ENCODE results near the gene CEP152. TPM values are rescaled to one million over a fixed set of nuclear protein-coding genes. Genes with fewer than 3 reads are reported as not detected.
"Not testable (repeated sequence)": the region's sequence is repeated elsewhere in the genome, so short reads cannot be mapped to it uniquely, and the experiment has no call there.

Gene CEP152
- total and polyA plus RNA-seq, 10 of the 15 experiments (the other 5 are each of a cell fraction or from before 2014, with no cell fraction given): 5.3 to 22.6 (median 14.2) TPM

DNA sequence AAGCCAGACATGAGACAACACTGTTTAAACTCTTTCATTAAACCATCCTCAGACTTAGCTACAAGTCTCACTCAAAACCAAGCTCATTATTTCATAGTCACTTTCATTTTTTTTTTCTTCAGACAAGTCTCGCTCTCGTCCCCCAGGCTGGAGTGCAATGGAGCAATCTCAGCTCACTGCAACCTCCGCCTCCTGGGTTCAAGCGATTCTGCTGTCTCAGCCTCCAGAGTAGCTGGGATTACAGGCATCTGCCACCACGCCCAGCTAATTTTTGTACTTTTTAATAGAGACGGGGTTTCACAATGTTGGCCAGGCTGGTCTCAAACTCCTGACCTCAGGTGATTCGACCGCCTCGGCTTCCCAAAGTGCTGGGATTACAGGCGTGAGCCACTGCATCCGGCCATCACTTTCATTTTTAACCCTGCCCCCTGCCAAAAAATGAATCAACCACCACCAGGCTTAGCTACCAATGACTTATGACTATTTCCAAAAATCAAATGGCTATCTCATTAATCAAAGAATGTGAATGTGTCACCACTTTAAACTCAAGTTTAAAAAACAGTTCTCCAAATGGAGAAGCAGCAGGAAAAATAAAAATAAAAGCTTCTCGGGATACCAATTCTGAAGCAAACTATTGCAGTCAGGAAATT is 20.3 kb downstream of the CEP152 start:
- RAD21 ChIA-PET (ENCODE audit: unreplicated experiment): interaction anchor here (1.0 to 1.5 kb wide), 3 partner anchors 9 to 20 kb away, joined by 3 to 6 read pairs (median 3); partner anchors contain the start of gene CEP152
- BruUV-seq (replicated peaks): not testable (repeated sequence)

DNA sequence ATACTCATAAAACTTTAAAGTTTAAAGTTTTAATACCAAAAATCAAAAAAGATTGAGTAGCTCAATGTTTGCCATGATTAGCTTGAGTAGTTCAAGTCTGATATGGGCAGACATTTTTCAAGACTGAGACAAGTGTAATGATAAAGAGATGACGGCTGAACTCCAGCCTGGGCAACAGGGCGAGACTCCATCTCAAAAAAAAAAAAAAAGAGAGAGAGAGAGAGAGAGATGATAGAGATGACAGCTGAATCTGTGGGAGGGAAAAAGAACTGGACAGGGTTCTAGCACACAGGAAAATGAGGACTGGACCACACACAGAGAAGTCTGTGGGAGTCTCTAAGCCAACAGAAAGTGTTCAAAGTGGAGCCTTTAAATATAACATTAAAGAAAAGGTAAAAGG is 25.2 kb downstream of the CEP152 start:
- BruUV-seq (replicated peaks): no TSS peak

More for the DNA sequence above, 20.3 kb downstream of the CEP152 start:
- FAIRE-seq; H3K4me1 ChIP-seq (ENCODE audit: control insufficient read depth, insufficient read depth, low read length); in situ Hi-C loops (cut with MboI); H3K9ac ChIP-seq (ENCODE audit: control insufficient read depth, insufficient read depth, low read length); H3K4me2 ChIP-seq (ENCODE audit: control insufficient read depth, insufficient read depth); H3K27ac ChIP-seq (ENCODE audit: control insufficient read depth, insufficient read depth); H3K27me3 ChIP-seq (replicated peaks in 1 of 2; ENCODE audit: control insufficient read depth in 2 of 2, insufficient read depth in 2 of 2, low read length in 1 of 2); H3K4me3 ChIP-seq; H3K79me2 ChIP-seq (ENCODE audit: control insufficient read depth, insufficient read depth, low read length); DNase-seq (ENCODE audit: low read depth, low spot score); H2AFZ ChIP-seq (ENCODE audit: control insufficient read depth, low read depth, low read length); H4K20me1 ChIP-seq (ENCODE audit: control insufficient read depth, insufficient read depth); ATAC-seq; H3K9me3 ChIP-seq (replicated peaks; ENCODE audit: control insufficient read depth, insufficient read depth, low read length): not testable (repeated sequence)
- 99% methylated on average over 12 of the region's 12 CpGs for WGBS (ENCODE audit: insufficient coverage, insufficient replicate concordance, low lambda C conversion rate, missing lambda C conversion rate)
- POLR2A ChIA-PET: interaction anchor here (0.7 kb wide), 1 partner anchor 106 kb away, joined by 5 read pairs; no protein-coding TSS in a partner anchor
- intact Hi-C loops (cut with micrococcal nuclease; ENCODE audit: unreplicated experiment): loop anchor here (10.0 kb wide), 1 partner anchor 286 kb away; no protein-coding TSS in a partner anchor
- H3K36me3 ChIP-seq (ENCODE audit: control insufficient read depth in 2 of 2, insufficient read depth in 2 of 2, low read length in 1 of 2): peaks cover 2 to 15% of the 10 kb centered on the region in 2 experiments
- CTCF ChIA-PET: interaction anchor here (0.7 to 2.0 kb wide), 4 partner anchors 11 to 20 kb away, joined by 3 to 11 read pairs (median 4); partner anchors contain the start of gene CEP152
- SMC1A ChIA-PET (ENCODE audit: uncharacterized antibody, unreplicated experiment): interaction anchor here (0.8 to 1.4 kb wide), 4 partner anchors 11 to 60 kb away, joined by 3 to 4 read pairs (median 3); no protein-coding TSS in a partner anchor

More for the DNA sequence above, 25.2 kb downstream of the CEP152 start:
- 100% methylated on average over 2 of the region's 2 CpGs for WGBS (ENCODE audit: insufficient coverage, insufficient replicate concordance, low lambda C conversion rate, missing lambda C conversion rate)
- ChIA-PET CTCF (interaction anchor here (0.6 to 0.9 kb wide), 2 partner anchors 10 to 242 kb away, joined by 3 read pairs; no protein-coding TSS in a partner anchor), SMC1A (ENCODE audit: uncharacterized antibody, unreplicated experiment) (interaction anchor here (0.8 to 1.6 kb wide), 5 partner anchors 10 to 33 kb away, joined by 4 to 5 read pairs (median 4); no protein-coding TSS in a partner anchor), RAD21 (ENCODE audit: unreplicated experiment) (interaction anchor here (0.7 kb wide), 1 partner anchor 9 kb away, joined by 3 read pairs; no protein-coding TSS in a partner anchor), POLR2A (interaction anchor here (0.7 to 1.2 kb wide), 2 partner anchors 25 to 165 kb away, joined by 4 to 5 read pairs; partner anchors contain the start of gene CEP152)
- H3K9me3 ChIP-seq (replicated peaks; ENCODE audit: control insufficient read depth, insufficient read depth, low read length): no peaks in the 10 kb centered on the region
- intact Hi-C loops (cut with micrococcal nuclease; ENCODE audit: unreplicated experiment): no loop called here
- no peak for DNase-seq (ENCODE audit: low read depth, low spot score)
- H3K79me2 ChIP-seq (ENCODE audit: control insufficient read depth, insufficient read depth, low read length): no peaks in the 10 kb centered on the region
- peaks cover 3 to 6% of the 10 kb centered on the region in 2 experiments for H3K36me3 ChIP-seq (ENCODE audit: control insufficient read depth in 2 of 2, insufficient read depth in 2 of 2, low read length in 1 of 2)
- H2AFZ ChIP-seq (ENCODE audit: control insufficient read depth, low read depth, low read length): no peak overlapping the region
- in situ Hi-C loops (cut with MboI): no loop called here
- H3K4me2 ChIP-seq (ENCODE audit: control insufficient read depth, insufficient read depth): no peak overlapping the region
- no peak overlapping the region for H3K4me3 ChIP-seq
- H3K27me3 ChIP-seq (replicated peaks in 1 of 2; ENCODE audit: control insufficient read depth in 2 of 2, insufficient read depth in 2 of 2, low read length in 1 of 2): no peaks in the 10 kb centered on the region
- no peak overlapping the region for H3K27ac ChIP-seq (ENCODE audit: control insufficient read depth, insufficient read depth)
- ATAC-seq: no peak
- H4K20me1 ChIP-seq (ENCODE audit: control insufficient read depth, insufficient read depth): no peaks in the 10 kb centered on the region
- no peaks in the 10 kb centered on the region for H3K4me1 ChIP-seq (ENCODE audit: control insufficient read depth, insufficient read depth, low read length)
- no peak overlapping the region for H3K9ac ChIP-seq (ENCODE audit: control insufficient read depth, insufficient read depth, low read length)
- FAIRE-seq: no peak
- no peak for TF ChIP-seq STAT3 (IDR thresholded peaks at IDR 0.05; ENCODE audit: low read depth, low read length)
- no peak for TF ChIP-seq ZNF24 (IDR thresholded peaks at IDR 0.05)
- TF ChIP-seq SP1 (IDR thresholded peaks at IDR 0.05; ENCODE audit: low read depth, low read length): no peak
- TF ChIP-seq LARP7 (IDR thresholded peaks at IDR 0.05): no peak
- no peak for TF ChIP-seq PML (IDR thresholded peaks at IDR 0.05; ENCODE audit: low read length)
- no peak for TF ChIP-seq NR2C1 (IDR thresholded peaks at IDR 0.05)
- no peak for TF ChIP-seq NFXL1 (IDR thresholded peaks at IDR 0.05; ENCODE audit: borderline replicate concordance)
